GM23248 (cell line): ENCODE data around the gene NOL6.
"Not testable (repeated sequence)": the region's sequence is repeated elsewhere in the genome, so short reads cannot be mapped to it uniquely, and the experiment has no call there.

ENCODE experiments used
- EZH2 ChIP-seq: fragments of 200-600 bp; sonication (generic); IDR thresholded peaks from 2 replicates; pipeline ENCODE4 v1.6.1; 2018; ENCODE audit warnings: antibody characterized with exemption, mild to moderate bottlenecking; ENCODE audit not compliant: insufficient read depth, poor library complexity, severe bottlenecking
- EZH2phosphoT487 ChIP-seq: fragments of 200-600 bp; sonication (generic); IDR thresholded peaks from 2 replicates; pipeline ENCODE4 v1.6.1; 2018; ENCODE audit warnings: antibody characterized with exemption, moderate library complexity, mild to moderate bottlenecking, low read depth; ENCODE audit not compliant: insufficient read depth

DNA sequence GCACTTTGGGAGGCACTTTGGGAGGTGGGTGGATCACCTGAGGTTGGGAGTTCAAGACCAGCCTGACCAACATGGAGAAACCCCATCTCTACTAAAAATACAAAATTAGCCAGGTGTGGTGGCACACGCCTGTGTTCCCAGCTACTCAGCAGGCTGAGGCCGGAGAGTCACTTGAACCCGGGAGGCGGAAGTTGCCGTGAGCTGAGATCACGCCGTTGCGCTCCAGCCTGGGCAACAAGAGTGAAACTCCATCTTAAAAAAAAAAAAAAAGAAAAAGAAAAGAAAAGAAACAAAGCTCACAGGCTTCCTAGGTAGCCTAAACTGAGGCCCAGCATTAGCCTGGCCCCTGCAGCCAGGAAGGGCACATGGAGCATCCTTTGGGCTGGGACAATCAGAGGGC lies 18.3 kb downstream of the NOL6 start:
- TF ChIP-seq EZH2phosphoT487, EZH2: not testable (repeated sequence)
